H1 (cell line): Measurements from ENCODE around the gene THBS4. TPM values are rescaled to one million over a fixed set of nuclear protein-coding genes. Genes with fewer than 3 reads are reported as not detected.

ENCODE experiments used
- CTCF ChIA-PET: fragments of 300-600 bp; sonication (Branson Sonifier 250); formaldehyde crosslinking; loops from one replicate; lab custom pipeline; 2021; ENCODE audit not compliant: partially characterized antibody; lab: Charles Lee
- POLR2A ChIA-PET: fragments of 300-600 bp; sonication (Branson Sonifier 250); formaldehyde crosslinking; loops from one replicate; lab custom pipeline; 2021; ENCODE audit warnings: inconsistent platforms; ENCODE audit not compliant: partially characterized antibody; lab: Charles Lee
- DNase-seq, 2 experiments: peaks; one replicate each; pipeline versions ENCODE4 v3.0.0 to v3.0.0-alpha.2; 2010 to 2022; ENCODE audit warnings: low spot score in 2 of 2, low read depth in 1 of 2, mixed read lengths in 1 of 2
- FAIRE-seq: peaks from 2 replicates; lab custom pipeline; 2011; peaks lifted over from hg19 to GRCh38; lab: Jason Lieb, UNC
- H2AFZ ChIP-seq: 2 replicates; pipeline ENCODE4 v1.8.1; 2012; ENCODE audit warnings: low read length, inconsistent platforms
- H2AK5ac ChIP-seq: 2 replicates; pipeline ENCODE4 v1.6.1; 2013; ENCODE audit warnings: low read depth, low read length
- H2BK120ac ChIP-seq: replicated peaks from 2 replicates; pipeline ENCODE3; 2013; ENCODE audit warnings: low read depth, low read length, inconsistent platforms
- H2BK12ac ChIP-seq: 2 replicates; pipeline ENCODE4 v1.6.1; 2013; ENCODE audit warnings: low read depth, low read length
- H2BK15ac ChIP-seq: 2 replicates; pipeline ENCODE4 v1.6.1; 2013; ENCODE audit warnings: low read length
- H2BK20ac ChIP-seq: 2 replicates; pipeline ENCODE4 v1.6.1; 2013; ENCODE audit warnings: low read length
- H2BK5ac ChIP-seq: 2 replicates; pipeline ENCODE4 v1.6.1; 2013; ENCODE audit warnings: low read depth, low read length
- H3K14ac ChIP-seq: 2 replicates; pipeline ENCODE4 v1.6.1; 2013; ENCODE audit warnings: inconsistent platforms; ENCODE audit not compliant: insufficient read length
- H3K18ac ChIP-seq: 2 replicates; pipeline ENCODE4 v1.6.1; 2013; ENCODE audit warnings: low read length; ENCODE audit errors: extremely low read depth
- H3K23ac ChIP-seq: 2 replicates; pipeline ENCODE4 v1.6.1; 2013; ENCODE audit warnings: inconsistent platforms; ENCODE audit not compliant: insufficient read length
- H3K23me2 ChIP-seq: 2 replicates; pipeline ENCODE4 v1.6.1; 2013; ENCODE audit warnings: low read depth, low read length
- H3K27ac ChIP-seq: 2 replicates; pipeline ENCODE4 v1.6.1; 2011; ENCODE audit warnings: low read depth, low read length, inconsistent platforms
- H3K27me3 ChIP-seq, 4 experiments: replicated peaks in 1 of 4; 1 replicate in 1 of 4; 2 replicates in 3 of 4; pipeline versions ENCODE4 v1.6.1 to v1.8.1; 2011 to 2013; ENCODE audit warnings: low read length in 3 of 4, mild to moderate bottlenecking in 3 of 4, inconsistent platforms in 2 of 4, mixed read lengths in 2 of 4, moderate library complexity in 1 of 4; ENCODE audit not compliant: control insufficient read depth in 3 of 4, insufficient read depth in 3 of 4; ENCODE audit errors: extremely low read depth in 1 of 4
- H3K36me3 ChIP-seq, 4 experiments: 2 replicates each; pipeline versions ENCODE4 v1.6.1 to v1.8.1; 2011 to 2013; ENCODE audit warnings: mild to moderate bottlenecking in 4 of 4, low read length in 3 of 4, moderate library complexity in 2 of 4, control low read depth in 1 of 4, inconsistent platforms in 1 of 4; ENCODE audit not compliant: insufficient read depth in 4 of 4, control insufficient read depth in 2 of 4
- H3K4ac ChIP-seq: replicated peaks from 2 replicates; pipeline ENCODE3; 2013; ENCODE audit warnings: low read length, low read depth, mixed read lengths, inconsistent platforms; ENCODE audit not compliant: insufficient read length
- H3K4me1 ChIP-seq, 4 experiments: replicated peaks in 1 of 4; 1 replicate in 1 of 4; 2 replicates in 3 of 4; pipeline versions ENCODE4 v1.6.1 to v1.8.1; 2011 to 2013; ENCODE audit warnings: low read length in 3 of 4, inconsistent platforms in 2 of 4, mixed read lengths in 1 of 4; ENCODE audit not compliant: insufficient read depth in 4 of 4, control insufficient read depth in 3 of 4
- H3K4me2 ChIP-seq, 2 experiments: 2 replicates each; pipeline versions ENCODE4 v1.6.1 to v1.8.1; 2011 to 2013; ENCODE audit warnings: low read depth in 2 of 2, low read length in 2 of 2, control low read depth in 1 of 2, inconsistent platforms in 1 of 2, mild to moderate bottlenecking in 1 of 2; ENCODE audit not compliant: insufficient read depth in 1 of 2
- H3K4me3 ChIP-seq, 4 experiments: fragments of 200-600, 300-600 bp in 1 of 4; sonication (generic), shearing (Covaris generic), sonication (Bioruptor Twin) in 1 of 4; 2 replicates each; pipeline versions ENCODE4 v1.5.1 to v1.8.1; 2011 to 2016; ENCODE audit warnings: low read length in 4 of 4, low read depth in 3 of 4, control low read depth in 2 of 4, inconsistent platforms in 2 of 4, mild to moderate bottlenecking in 2 of 4, mixed read lengths in 1 of 4, moderate library complexity in 1 of 4; ENCODE audit not compliant: insufficient read depth in 2 of 4; ENCODE audit errors: extremely low read depth in 1 of 4
- H3K56ac ChIP-seq: replicated peaks from 2 replicates; pipeline ENCODE3; 2013; ENCODE audit warnings: low read depth, mild to moderate bottlenecking, mixed read lengths, low read length, inconsistent platforms; ENCODE audit not compliant: insufficient read length
- H3K79me1 ChIP-seq: 2 replicates; pipeline ENCODE4 v1.6.1; 2013; ENCODE audit warnings: low read depth, low read length, control low read depth
- H3K79me2 ChIP-seq, 2 experiments: 2 replicates each; pipeline versions ENCODE4 v1.6.1 to v1.8.1; 2012 to 2013; ENCODE audit warnings: low read length in 2 of 2, mild to moderate bottlenecking in 2 of 2, inconsistent platforms in 1 of 2; ENCODE audit not compliant: insufficient read depth in 2 of 2, control insufficient read depth in 1 of 2
- H3K9ac ChIP-seq, 4 experiments: replicated peaks in 1 of 4; 1 replicate in 1 of 4; 2 replicates in 3 of 4; pipeline versions ENCODE4 v1.6.1 to v1.8.1; 2011 to 2013; ENCODE audit warnings: low read depth in 3 of 4, low read length in 3 of 4, control low read depth in 2 of 4, mild to moderate bottlenecking in 2 of 4, moderate library complexity in 2 of 4, inconsistent platforms in 1 of 4; ENCODE audit errors: extremely low read depth in 1 of 4
- H3K9me3 ChIP-seq, 2 experiments: 2 replicates each; pipeline versions ENCODE4 v1.6.1 to v1.8.1; 2012 to 2013; ENCODE audit warnings: mild to moderate bottlenecking in 2 of 2, moderate library complexity in 2 of 2, control low read depth in 1 of 2, inconsistent platforms in 1 of 2, low read depth in 1 of 2, low read length in 1 of 2, mixed read lengths in 1 of 2; ENCODE audit not compliant: insufficient read depth in 2 of 2
- H4K20me1 ChIP-seq, 2 experiments: replicated peaks in 1 of 2; 2 replicates each; pipeline versions ENCODE3 to v1.8.1; 2011 to 2013; ENCODE audit warnings: inconsistent platforms in 2 of 2, low read length in 2 of 2, mild to moderate bottlenecking in 1 of 2; ENCODE audit not compliant: insufficient read depth in 2 of 2, control insufficient read depth in 1 of 2
- H4K5ac ChIP-seq: 2 replicates; pipeline ENCODE4 v1.6.1; 2013; ENCODE audit warnings: low read length, low read depth, mixed read lengths, inconsistent platforms; ENCODE audit not compliant: insufficient read length
- H4K8ac ChIP-seq: 2 replicates; pipeline ENCODE4 v1.8.0; 2013; ENCODE audit warnings: mild to moderate bottlenecking, moderate library complexity, low read length, inconsistent platforms; ENCODE audit not compliant: insufficient read depth; ENCODE audit errors: extremely low read depth
- H4K91ac ChIP-seq: replicated peaks from 2 replicates; pipeline ENCODE3; 2013; ENCODE audit warnings: low read length, mixed read lengths, inconsistent platforms; ENCODE audit not compliant: insufficient read length
- BACH1 ChIP-seq: IDR thresholded peaks from 2 replicates; pipeline ENCODE4 v1.6.1; 2012; ENCODE audit warnings: low read length, improper control_type of control experiment
- CEBPB ChIP-seq: IDR thresholded peaks from 2 replicates; pipeline ENCODE4 v1.6.1; 2012; ENCODE audit warnings: low read depth, low read length
- EGR1 ChIP-seq: IDR thresholded peaks from 2 replicates; pipeline ENCODE4 v1.6.1; 2011; ENCODE audit warnings: low read depth, low read length, borderline replicate concordance
- GABPA ChIP-seq: IDR thresholded peaks from 2 replicates; pipeline ENCODE4 v1.6.1; 2011; ENCODE audit warnings: mild to moderate bottlenecking, low read length, moderate library complexity, borderline replicate concordance; ENCODE audit not compliant: insufficient read depth
- KDM1A ChIP-seq: fragments of 200-600, 300-600 bp; sonication (generic); IDR thresholded peaks from 2 replicates; pipeline ENCODE4 v1.7.1; 2016; ENCODE audit warnings: mild to moderate bottlenecking, low read length, borderline replicate concordance
- KDM4A ChIP-seq: IDR thresholded peaks from one replicate; pipeline ENCODE4 v1.7.1; 2012; ENCODE audit warnings: low read depth, mild to moderate bottlenecking, moderate library complexity, low read length, inconsistent platforms; ENCODE audit not compliant: severe bottlenecking
- NRF1 ChIP-seq: IDR thresholded peaks from 2 replicates; pipeline ENCODE4 v1.6.1; 2011; ENCODE audit warnings: mild to moderate bottlenecking, low read depth, low read length, improper control_type of control experiment
- RAD21 ChIP-seq, 2 experiments: IDR thresholded peaks in 1 of 2; conservative IDR thresholded peaks in 1 of 2; 2 replicates each; pipeline ENCODE4 v1.6.1; 2011; ENCODE audit warnings: low read depth in 2 of 2, low read length in 2 of 2, improper control_type of control experiment in 1 of 2, inconsistent platforms in 1 of 2, mild to moderate bottlenecking in 1 of 2, moderate library complexity in 1 of 2
- RXRA ChIP-seq: IDR thresholded peaks from 2 replicates; pipeline ENCODE4 v1.6.1; 2011; ENCODE audit warnings: low read depth, mild to moderate bottlenecking, low read length, moderate library complexity; ENCODE audit not compliant: insufficient read depth
- SP1 ChIP-seq: IDR thresholded peaks from 2 replicates; pipeline ENCODE4 v1.6.1; 2011; ENCODE audit warnings: low read depth, low read length
- SP2 ChIP-seq: IDR thresholded peaks from 2 replicates; pipeline ENCODE4 v1.6.1; 2012; ENCODE audit warnings: mild to moderate bottlenecking, low read length, inconsistent platforms
- WGBS, 2 experiments: shearing (Covaris generic) in 1 of 2; methylation state at CpG; one replicate each; pipeline versions ENCODE4 v1.1.6 to v1.1.7; 2013 to 2015; ENCODE audit warnings: low lambda C conversion rate in 2 of 2, mixed read lengths in 2 of 2, inconsistent platforms in 1 of 2, low coverage in 1 of 2, missing lambda C conversion rate in 1 of 2; ENCODE audit not compliant: insufficient replicate concordance in 2 of 2, insufficient coverage in 1 of 2, insufficient read length in 1 of 2; ENCODE audit errors: extremely low coverage in 1 of 2, missing lambda C conversion rate in 1 of 2; 5-methylcytosine and 5-hydroxymethylcytosine counted together
- polyA plus RNA-seq, 7 experiments: library from polyadenylated mRNA; depleted of rRNA in 3 of 7; stranded (reverse) in 5 of 7; unstranded in 2 of 7; fragments of >200 nt in 5 of 7; fragments of 200-250 nt in 2 of 7; gene quantifications; 1 replicate in 5 of 7; 2 replicates in 1 of 7; 4 replicates in 1 of 7; pipeline versions ENCODE4 v1.2.1 to v1.2.3, GENCODE V29; 2011 to 2013; ENCODE audit warnings: missing spikeins in 2 of 7, mixed read lengths in 2 of 7
- total RNA-seq: library from RNA; stranded (reverse); fragmentation: NEBNext Ultra II Directional; extraction: Animal tissue kit (Norgen Biotek cat#: 25700); gene quantifications from 2 replicates; pipeline ENCODE4 v1.2.1, GENCODE V29; 2021

THBS4 gene
- total and polyA plus RNA-seq, 2 of the 8 experiments (the other 6 are each of a cell fraction or from before 2014, with no cell fraction given), result 12.8 to 25.4 TPM

- no peak overlapping the region for H4K91ac ChIP-seq
- H3K36me3 ChIP-seq, result no peaks in the 10 kb centered on the region
- FAIRE-seq, result no peak
- no peaks in the 10 kb centered on the region for H3K27me3 ChIP-seq
- H3K9me3 ChIP-seq, result no peaks in the 10 kb centered on the region
- no peaks in the 10 kb centered on the region for H3K79me1 ChIP-seq
- peak overlapping the region; percentile 10; the same call in 1 of the 2 replicates for H2AFZ ChIP-seq
- H3K56ac ChIP-seq, result no peak overlapping the region
- H2BK15ac ChIP-seq, result no peak overlapping the region
- ChIA-PET CTCF (interaction anchor here (4.5 kb wide), 1 partner anchor 36 kb away, joined by 34 read pairs; no protein-coding TSS in a partner anchor), POLR2A (no interaction called here)
- H4K20me1 ChIP-seq, result no peaks in the 10 kb centered on the region
- H2BK5ac ChIP-seq, result no peak overlapping the region
- H2BK12ac ChIP-seq, result no peak overlapping the region
- 96% methylated on average over 15 of the region's 15 CpGs; no CpG with 5 or more reads in 1 of the 2 experiments for WGBS, 2 experiments
- peak overlapping the region; percentile 16; the same call in 1 of the 2 replicates for H3K18ac ChIP-seq
- no peak overlapping the region for H3K9ac ChIP-seq
- H4K5ac ChIP-seq, result no peak overlapping the region
- no peak overlapping the region for H2AK5ac ChIP-seq
- 0 out of 2 replicates have a peak overlapping the region, but pooled peaks have one; percentile 26 for H2BK20ac ChIP-seq
- no peak overlapping the region for H3K23ac ChIP-seq
- H3K14ac ChIP-seq, result no peak overlapping the region
- no peaks in the 10 kb centered on the region for H3K23me2 ChIP-seq
- H3K4ac ChIP-seq, result no peak overlapping the region
- H3K4me2 ChIP-seq, result no peak overlapping the region
- TF ChIP-seq SP2 (no peak), NRF1 (no peak), RAD21 (IDR thresholded peaks at IDR 0.05 in 1 of 2, conservative IDR thresholded peaks at IDR 0.05 in 1 of 2; ENCODE audit: low read depth in 2 of 2, low read length in 2 of 2) (no peak), SP1 (no peak), RXRA (no peak), BACH1 (no peak), CEBPB (no peak), KDM1A (no peak), EGR1 (no peak), GABPA (no peak), KDM4A (no peak)
- TF ChIP-seq, all 59 proteins: peak for 0
- H3K4me3 ChIP-seq, result no peak overlapping the region
- H3K79me2 ChIP-seq, result no peaks in the 10 kb centered on the region
- no peak overlapping the region for H3K27ac ChIP-seq
- no peaks in the 10 kb centered on the region; a peak in 1 of 7 replicates for H3K4me1 ChIP-seq
- no peak for DNase-seq
- no peak overlapping the region for H2BK120ac ChIP-seq
- H4K8ac ChIP-seq, result no peak overlapping the region
These were observed 47.1 kb downstream of the THBS4 start for GRCh38 chr5:80082281-80082680.
